GM12875 (cell line): ENCODE measurements around the gene CDC25C.

ENCODE experiments used
- H3K4me3 ChIP-seq: one replicate; pipeline ENCODE4 v1.5.1; 2011; ENCODE audit warnings: low read depth, low read length, control low read depth
- CTCF ChIP-seq: IDR thresholded peaks from 2 replicates; pipeline ENCODE4 v1.5.1; 2011; ENCODE audit warnings: low read depth, mild to moderate bottlenecking, control low read depth, inconsistent platforms, low read length, moderate library complexity, borderline replicate concordance; ENCODE audit not compliant: insufficient read depth

The CDC25C gene

GRCh38 chr5:138352722-138353559 lies 21.3 kb upstream of the CDC25C start:
- peak; percentile 56 for TF ChIP-seq CTCF
- peak overlapping the region; percentile 95 for H3K4me3 ChIP-seq

- TF ChIP-seq CTCF: peak; percentile 100
- H3K4me3 ChIP-seq: peak within 1 kb of the TSS; percentile 95
These were observed 20.6 kb upstream of the CDC25C start, which contains the start of gene KDM3B for GRCh38 chr5:138352071-138352721. KDM3B (plus strand) TSS chr5:138352685; CDS start chr5:138352796, 111 bp downstream.

GRCh38 chr5:138351517-138351916 lies 19.9 kb upstream of the CDC25C start:
- no peak for TF ChIP-seq CTCF
- H3K4me3 ChIP-seq: no peak overlapping the region

- no peak for TF ChIP-seq CTCF
- H3K4me3 ChIP-seq: no peak overlapping the region
These were observed 19.5 kb upstream of the CDC25C start for GRCh38 chr5:138351056-138351455.

DNA sequence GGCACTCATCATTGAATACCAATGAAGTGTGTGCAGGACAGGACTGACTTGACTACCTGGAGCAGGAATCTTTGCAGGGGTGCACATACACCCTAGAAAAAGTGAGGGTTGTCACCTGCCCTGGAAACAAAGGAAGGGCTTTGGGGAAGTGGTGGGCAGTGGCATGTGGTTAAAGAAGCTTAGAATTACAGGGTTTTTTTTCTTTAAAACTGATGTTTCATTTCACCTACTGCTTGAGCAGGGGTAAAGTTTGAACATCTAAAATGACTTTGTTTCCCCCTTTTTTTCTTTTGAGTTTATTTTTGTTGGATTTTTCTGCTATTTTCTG lies 18.9 kb upstream of the CDC25C start:
- no peak overlapping the region for H3K4me3 ChIP-seq
- TF ChIP-seq CTCF: no peak

- no peak overlapping the region for H3K4me3 ChIP-seq
- TF ChIP-seq CTCF: no peak
These were observed 18.4 kb upstream of the CDC25C start for GRCh38 chr5:138349852-138350562.
